K562 (cell line): Measurements from ENCODE around the gene UBASH3B. TPM values are rescaled to one million over a fixed set of nuclear protein-coding genes. Genes with fewer than 3 reads are reported as not detected.

Experiments
- ATAC-seq: fragments of 200-7000 bp; cut with Tn5 transposase; 3 replicates; pipeline ENCODE4 v1.9.1; 2020; ENCODE audit warnings: moderate library complexity
- BruUV-seq: library from RNA; stranded (reverse); fragments of 400-500 nt; replicated peaks from 2 replicates; lab custom pipeline; 2021; lab: Mats Ljungman, UMichigan
- CTCF ChIA-PET: fragments of 300-600 bp; formaldehyde crosslinking; extraction: SDS; loops from one replicate; lab custom pipeline; 2021; ENCODE audit warnings: low intra/inter-chr PET ratio; lab: Yijun Ruan, JAX
- POLR2A ChIA-PET: fragments of 300-600, 350-650 bp; sonication (Branson Sonifier 250); formaldehyde crosslinking; extraction: SDS; loops from one replicate; lab custom pipeline; 2021; ENCODE audit warnings: antibody characterized with exemption, inconsistent platforms; lab: Yijun Ruan, JAX
- DNase-seq, 4 experiments: peaks; one replicate each; pipeline versions ENCODE4 v3.0.0 to v3.0.0-alpha.2; 2011 to 2018; ENCODE audit warnings: low spot score in 3 of 4, mixed read lengths in 3 of 4; ENCODE audit errors: extremely low read depth in 1 of 4
- FAIRE-seq: peaks from 2 replicates; lab custom pipeline; 2011; peaks lifted over from hg19 to GRCh38; lab: Jason Lieb, UNC
- H2AFZ ChIP-seq: 2 replicates; pipeline ENCODE4 v1.6.0; 2011; ENCODE audit warnings: low read depth, low read length, control low read depth, inconsistent platforms
- H3K27ac ChIP-seq: fragments of 200-600 bp; 3 replicates; pipeline ENCODE4 v1.8.0; 2011; ENCODE audit warnings: low read depth, mild to moderate bottlenecking, control low read depth, inconsistent platforms, low read length, moderate library complexity, mixed read lengths; ENCODE audit errors: extremely low read depth
- H3K27me3 ChIP-seq, 2 experiments: fragments of 300-600 bp in 1 of 2; 2 replicates in 1 of 2; 3 replicates in 1 of 2; pipeline versions ENCODE4 v1.6.0 to v1.8.0; 2011; ENCODE audit warnings: inconsistent platforms in 2 of 2, low read length in 2 of 2, mild to moderate bottlenecking in 1 of 2, mixed read lengths in 1 of 2, moderate library complexity in 1 of 2; ENCODE audit not compliant: control insufficient read depth in 2 of 2, insufficient read depth in 2 of 2
- H3K36me3 ChIP-seq: fragments of 300-600 bp; 3 replicates; pipeline ENCODE4 v1.8.0; 2011; ENCODE audit warnings: mild to moderate bottlenecking, low read length, inconsistent platforms; ENCODE audit not compliant: control insufficient read depth, insufficient read depth
- H3K4me1 ChIP-seq, 2 experiments: fragments of 200-600 bp in 1 of 2; replicated peaks in 1 of 2; 2 replicates in 1 of 2; 3 replicates in 1 of 2; pipeline versions ENCODE4 v1.5.1 to v1.8.0; 2011; ENCODE audit warnings: inconsistent platforms in 2 of 2, low read length in 2 of 2, mild to moderate bottlenecking in 1 of 2, mixed read lengths in 1 of 2, moderate library complexity in 1 of 2; ENCODE audit not compliant: control insufficient read depth in 2 of 2, insufficient read depth in 2 of 2
- H3K4me2 ChIP-seq: 2 replicates; pipeline ENCODE4 v1.6.1; 2011; ENCODE audit warnings: low read length, control low read depth, inconsistent platforms, mixed read lengths; ENCODE audit not compliant: insufficient read depth
- H3K4me3 ChIP-seq: fragments of 200-600 bp; sonication (generic), shearing (Covaris generic); 2 replicates; pipeline ENCODE4 v1.5.1; 2016; ENCODE audit warnings: control low read depth, inconsistent platforms
- H3K79me2 ChIP-seq: fragments of 200-600 bp; 3 replicates; pipeline ENCODE4 v1.8.0; 2011; ENCODE audit warnings: low read length, inconsistent platforms; ENCODE audit not compliant: control insufficient read depth, insufficient read depth
- H3K9ac ChIP-seq, 2 experiments: 2 replicates each; pipeline versions ENCODE4 v1.6.0 to v1.6.1; 2011; ENCODE audit warnings: low read depth in 2 of 2, low read length in 2 of 2, control low read depth in 1 of 2, inconsistent platforms in 1 of 2, mild to moderate bottlenecking in 1 of 2, mixed read lengths in 1 of 2; ENCODE audit not compliant: insufficient read depth in 1 of 2
- H3K9me1 ChIP-seq: one replicate; pipeline ENCODE4 v1.6.0; 2011; ENCODE audit warnings: inconsistent platforms, mild to moderate bottlenecking, low read length, moderate library complexity; ENCODE audit not compliant: control insufficient read depth, insufficient read depth
- H3K9me3 ChIP-seq: replicated peaks from 2 replicates; pipeline ENCODE4 v1.5.1; 2011; ENCODE audit warnings: low read depth, low read length, inconsistent platforms; ENCODE audit not compliant: control insufficient read depth, insufficient read depth
- H4K20me1 ChIP-seq: replicated peaks from 2 replicates; pipeline ENCODE4 v1.6.1; 2011; ENCODE audit warnings: low read length, inconsistent platforms, mixed read lengths; ENCODE audit not compliant: control insufficient read depth, insufficient read depth
- ARID2 ChIP-seq: fragments of 450-650 bp; IDR thresholded peaks from 2 replicates; pipeline ENCODE4 v1.6.1; 2017; ENCODE audit warnings: antibody characterized with exemption, mild to moderate bottlenecking
- CAMTA2 ChIP-seq: fragments of 250-450 bp; sonication (Bioruptor Pico); conservative IDR thresholded peaks from 2 replicates; pipeline ENCODE4 v1.5.1; 2022
- CSDE1 ChIP-seq, 2 experiments: fragments of 450-650 bp; IDR thresholded peaks; 2 replicates each; pipeline ENCODE4 v1.6.1; 2016; ENCODE audit warnings: mild to moderate bottlenecking in 1 of 2
- FOSL1 ChIP-seq: fragments of 200-800 bp; sonication (Bioruptor generic); conservative IDR thresholded peaks from 2 replicates; pipeline ENCODE4 v1.6.1; 2016; ENCODE audit warnings: missing genetic modification characterization, missing compliant biosample characterization
- FOXK1 ChIP-seq: sonication (generic); formaldehyde crosslinking; IDR thresholded peaks from 2 replicates; pipeline ENCODE4 v1.8.0; 2022; ENCODE audit warnings: missing genetic modification reagents, mild to moderate bottlenecking, borderline replicate concordance
- KHSRP ChIP-seq: fragments of 450-650 bp; IDR thresholded peaks from 2 replicates; pipeline ENCODE4 v1.6.1; 2017
- NUFIP1 ChIP-seq: fragments of 450-650 bp; IDR thresholded peaks from 2 replicates; pipeline ENCODE4 v1.6.1; 2018; ENCODE audit not compliant: partially characterized antibody
- PHB ChIP-seq: fragments of 250-450 bp; sonication (Bioruptor Pico); IDR thresholded peaks from 2 replicates; pipeline ENCODE4 v1.5.0; 2021
- RBM17 ChIP-seq: fragments of 200-400 bp; formaldehyde crosslinking; IDR thresholded peaks from 2 replicates; pipeline ENCODE4 v1.6.1; 2017; ENCODE audit warnings: low read depth, mild to moderate bottlenecking, low read length, borderline replicate concordance
- RBM22 ChIP-seq: fragments of 200-400 bp; formaldehyde crosslinking; IDR thresholded peaks from 2 replicates; pipeline ENCODE4 v1.6.1; 2018; ENCODE audit warnings: low read length, low read depth; ENCODE audit not compliant: poor library complexity, severe bottlenecking
- SETDB1 ChIP-seq: IDR thresholded peaks from one replicate; pipeline ENCODE4 v1.6.1; 2012; ENCODE audit warnings: low read length, control low read depth, inconsistent platforms
- SPI1 ChIP-seq: IDR thresholded peaks from 2 replicates; pipeline ENCODE4 v1.6.1; 2011; ENCODE audit warnings: low read depth, low read length, control low read depth, borderline replicate concordance
- WGBS: fragments of 100-300 bp; shearing (Covaris generic); methylation state at CpG from one replicate; pipeline ENCODE4 v1.1.6; 2016; ENCODE audit warnings: low coverage, mixed read lengths; ENCODE audit not compliant: insufficient coverage; ENCODE audit errors: missing lambda C conversion rate; 5-methylcytosine and 5-hydroxymethylcytosine counted together
- in situ Hi-C: fragments of 300-500 bp; cut with MboI; formaldehyde crosslinking; loops from 4 replicates; pipeline ENCODE4 v1.15.0; 2018; ENCODE audit warnings: inconsistent platforms, mixed read lengths
- intact Hi-C: fragments of 100-400 bp; cut with micrococcal nuclease; formaldehyde crosslinking; loops from 2 replicates; pipeline ENCODE4 v1.14.2; 2022
- polyA plus RNA-seq, 8 experiments: library from polyadenylated mRNA; depleted of rRNA in 4 of 8; stranded (reverse) in 5 of 8; unstranded in 3 of 8; fragments of >200 nt; fragmentation: Nextera tagmentation in 2 of 8; fragmentation: Illumina TruSeq in 1 of 8; extraction: Ambion mirVana in 2 of 8; extraction: Trizol in 1 of 8; gene quantifications; 2 replicates each; pipeline versions ENCODE4 v1.2.1 to v1.2.3, GENCODE V29; 2011 to 2014; ENCODE audit warnings: inconsistent platforms in 1 of 8, missing spikeins in 1 of 8
- total RNA-seq, 7 experiments: library from RNA; depleted of rRNA in 6 of 7; stranded (reverse); fragments of >200 nt in 6 of 7; fragmentation: Illumina TruSeq in 2 of 7; extraction: Trizol in 2 of 7; gene quantifications; 2 replicates each; pipeline versions ENCODE4 v1.2.1 to v1.2.3, GENCODE V29; 2011 to 2021; ENCODE audit warnings: low replicate concordance in 1 of 7
- TF ChIP-seq, protein P1 (sequence below): fragments of 200-600 bp; sonication (generic); IDR thresholded peaks from one replicate; pipeline ENCODE4 v1.6.1; 2012; ENCODE audit warnings: mild to moderate bottlenecking, low read depth, low read length, inconsistent platforms

Gene UBASH3B
- total and polyA plus RNA-seq, 9 of the 15 experiments (the other 6 are each of a cell fraction or from before 2014, with no cell fraction given), result 0.01 to 0.31 (median 0.08) TPM; not detected in 2

DNA sequence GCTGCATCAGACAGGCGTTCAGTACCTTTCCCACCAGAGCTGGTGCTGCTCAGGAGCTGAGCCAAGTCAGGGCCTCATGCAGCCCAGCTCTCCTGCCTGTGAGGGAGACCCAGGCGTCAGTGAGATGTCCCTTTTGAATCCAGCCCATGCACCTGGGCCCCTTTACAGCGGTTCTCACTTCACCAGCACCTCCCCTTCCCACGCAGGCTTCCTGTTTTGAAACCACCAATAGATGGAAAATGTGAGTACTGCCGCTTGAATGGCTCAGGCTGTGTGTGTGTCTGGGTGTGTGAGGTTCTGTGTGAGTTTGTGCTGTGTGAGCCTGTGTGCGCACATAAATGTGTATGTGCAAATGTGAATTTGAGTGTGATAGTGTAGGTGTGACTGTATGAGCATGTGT lies 88.4 kb downstream of the UBASH3B start:
- ATAC-seq (no peak), DNase-seq (no peak), FAIRE-seq (no peak)
- H3K27me3 ChIP-seq, result peaks cover 3 to 32% of the 10 kb centered on the region in 2 experiments; a peak in 4 of 5 replicates
- TF ChIP-seq SPI1 (no peak), FOSL1 (no peak), ARID2 (no peak), RBM22 (no peak), PHB (CRISPR knock-in tag) (no peak), FOXK1 (CRISPR knock-in tag) (no peak), RBM17 (no peak), KHSRP (no peak), CSDE1 (IDR thresholded peaks at IDR 0.05) (no peak), CAMTA2 (CRISPR knock-in tag) (no peak), SETDB1 (no peak), NUFIP1 (no peak)
- TF ChIP-seq, protein P1, sequence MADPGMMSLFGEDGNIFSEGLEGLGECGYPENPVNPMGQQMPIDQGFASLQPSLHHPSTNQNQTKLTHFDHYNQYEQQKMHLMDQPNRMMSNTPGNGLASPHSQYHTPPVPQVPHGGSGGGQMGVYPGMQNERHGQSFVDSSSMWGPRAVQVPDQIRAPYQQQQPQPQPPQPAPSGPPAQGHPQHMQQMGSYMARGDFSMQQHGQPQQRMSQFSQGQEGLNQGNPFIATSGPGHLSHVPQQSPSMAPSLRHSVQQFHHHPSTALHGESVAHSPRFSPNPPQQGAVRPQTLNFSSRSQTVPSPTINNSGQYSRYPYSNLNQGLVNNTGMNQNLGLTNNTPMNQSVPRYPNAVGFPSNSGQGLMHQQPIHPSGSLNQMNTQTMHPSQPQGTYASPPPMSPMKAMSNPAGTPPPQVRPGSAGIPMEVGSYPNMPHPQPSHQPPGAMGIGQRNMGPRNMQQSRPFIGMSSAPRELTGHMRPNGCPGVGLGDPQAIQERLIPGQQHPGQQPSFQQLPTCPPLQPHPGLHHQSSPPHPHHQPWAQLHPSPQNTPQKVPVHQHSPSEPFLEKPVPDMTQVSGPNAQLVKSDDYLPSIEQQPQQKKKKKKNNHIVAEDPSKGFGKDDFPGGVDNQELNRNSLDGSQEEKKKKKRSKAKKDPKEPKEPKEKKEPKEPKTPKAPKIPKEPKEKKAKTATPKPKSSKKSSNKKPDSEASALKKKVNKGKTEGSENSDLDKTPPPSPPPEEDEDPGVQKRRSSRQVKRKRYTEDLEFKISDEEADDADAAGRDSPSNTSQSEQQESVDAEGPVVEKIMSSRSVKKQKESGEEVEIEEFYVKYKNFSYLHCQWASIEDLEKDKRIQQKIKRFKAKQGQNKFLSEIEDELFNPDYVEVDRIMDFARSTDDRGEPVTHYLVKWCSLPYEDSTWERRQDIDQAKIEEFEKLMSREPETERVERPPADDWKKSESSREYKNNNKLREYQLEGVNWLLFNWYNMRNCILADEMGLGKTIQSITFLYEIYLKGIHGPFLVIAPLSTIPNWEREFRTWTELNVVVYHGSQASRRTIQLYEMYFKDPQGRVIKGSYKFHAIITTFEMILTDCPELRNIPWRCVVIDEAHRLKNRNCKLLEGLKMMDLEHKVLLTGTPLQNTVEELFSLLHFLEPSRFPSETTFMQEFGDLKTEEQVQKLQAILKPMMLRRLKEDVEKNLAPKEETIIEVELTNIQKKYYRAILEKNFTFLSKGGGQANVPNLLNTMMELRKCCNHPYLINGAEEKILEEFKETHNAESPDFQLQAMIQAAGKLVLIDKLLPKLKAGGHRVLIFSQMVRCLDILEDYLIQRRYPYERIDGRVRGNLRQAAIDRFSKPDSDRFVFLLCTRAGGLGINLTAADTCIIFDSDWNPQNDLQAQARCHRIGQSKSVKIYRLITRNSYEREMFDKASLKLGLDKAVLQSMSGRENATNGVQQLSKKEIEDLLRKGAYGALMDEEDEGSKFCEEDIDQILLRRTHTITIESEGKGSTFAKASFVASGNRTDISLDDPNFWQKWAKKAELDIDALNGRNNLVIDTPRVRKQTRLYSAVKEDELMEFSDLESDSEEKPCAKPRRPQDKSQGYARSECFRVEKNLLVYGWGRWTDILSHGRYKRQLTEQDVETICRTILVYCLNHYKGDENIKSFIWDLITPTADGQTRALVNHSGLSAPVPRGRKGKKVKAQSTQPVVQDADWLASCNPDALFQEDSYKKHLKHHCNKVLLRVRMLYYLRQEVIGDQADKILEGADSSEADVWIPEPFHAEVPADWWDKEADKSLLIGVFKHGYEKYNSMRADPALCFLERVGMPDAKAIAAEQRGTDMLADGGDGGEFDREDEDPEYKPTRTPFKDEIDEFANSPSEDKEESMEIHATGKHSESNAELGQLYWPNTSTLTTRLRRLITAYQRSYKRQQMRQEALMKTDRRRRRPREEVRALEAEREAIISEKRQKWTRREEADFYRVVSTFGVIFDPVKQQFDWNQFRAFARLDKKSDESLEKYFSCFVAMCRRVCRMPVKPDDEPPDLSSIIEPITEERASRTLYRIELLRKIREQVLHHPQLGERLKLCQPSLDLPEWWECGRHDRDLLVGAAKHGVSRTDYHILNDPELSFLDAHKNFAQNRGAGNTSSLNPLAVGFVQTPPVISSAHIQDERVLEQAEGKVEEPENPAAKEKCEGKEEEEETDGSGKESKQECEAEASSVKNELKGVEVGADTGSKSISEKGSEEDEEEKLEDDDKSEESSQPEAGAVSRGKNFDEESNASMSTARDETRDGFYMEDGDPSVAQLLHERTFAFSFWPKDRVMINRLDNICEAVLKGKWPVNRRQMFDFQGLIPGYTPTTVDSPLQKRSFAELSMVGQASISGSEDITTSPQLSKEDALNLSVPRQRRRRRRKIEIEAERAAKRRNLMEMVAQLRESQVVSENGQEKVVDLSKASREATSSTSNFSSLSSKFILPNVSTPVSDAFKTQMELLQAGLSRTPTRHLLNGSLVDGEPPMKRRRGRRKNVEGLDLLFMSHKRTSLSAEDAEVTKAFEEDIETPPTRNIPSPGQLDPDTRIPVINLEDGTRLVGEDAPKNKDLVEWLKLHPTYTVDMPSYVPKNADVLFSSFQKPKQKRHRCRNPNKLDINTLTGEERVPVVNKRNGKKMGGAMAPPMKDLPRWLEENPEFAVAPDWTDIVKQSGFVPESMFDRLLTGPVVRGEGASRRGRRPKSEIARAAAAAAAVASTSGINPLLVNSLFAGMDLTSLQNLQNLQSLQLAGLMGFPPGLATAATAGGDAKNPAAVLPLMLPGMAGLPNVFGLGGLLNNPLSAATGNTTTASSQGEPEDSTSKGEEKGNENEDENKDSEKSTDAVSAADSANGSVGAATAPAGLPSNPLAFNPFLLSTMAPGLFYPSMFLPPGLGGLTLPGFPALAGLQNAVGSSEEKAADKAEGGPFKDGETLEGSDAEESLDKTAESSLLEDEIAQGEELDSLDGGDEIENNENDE, result no peak
- no peak overlapping the region for H2AFZ ChIP-seq
- H3K36me3 ChIP-seq, result no peaks in the 10 kb centered on the region
- H3K9me3 ChIP-seq, result no peaks in the 10 kb centered on the region
- H3K9me1 ChIP-seq, result no peaks in the 10 kb centered on the region
- WGBS, result 11% methylated on average over 6 of the region's 6 CpGs
- in situ Hi-C loops (no loop called here), intact Hi-C loops (no loop called here)
- H3K9ac ChIP-seq, result no peak overlapping the region
- no peak overlapping the region for H3K4me3 ChIP-seq
- no peak overlapping the region for H3K27ac ChIP-seq
- POLR2A ChIA-PET, result no interaction called here
- no peak overlapping the region for H3K4me2 ChIP-seq
- H4K20me1 ChIP-seq, result no peaks in the 10 kb centered on the region; the same call in 1 of the 2 replicates
- no peaks in the 10 kb centered on the region for H3K4me1 ChIP-seq
- BruUV-seq, result no TSS peak
- no peaks in the 10 kb centered on the region for H3K79me2 ChIP-seq
- CTCF ChIA-PET, result no interaction called here
